Endodermal cell (in vitro differentiated cells): Measurements from ENCODE around the gene LRRC1. TPM values are rescaled to one million over a fixed set of nuclear protein-coding genes. Genes with fewer than 3 reads are reported as not detected.

Experiments used
- DNase-seq: peaks from one replicate; pipeline ENCODE4 v3.0.0-alpha.2; 2017
- H3K27ac ChIP-seq: 2 replicates; pipeline ENCODE4 v1.5.1; 2013; ENCODE audit warnings: mild to moderate bottlenecking, low read depth, low read length, moderate library complexity
- H3K27me3 ChIP-seq: 2 replicates; pipeline ENCODE4 v1.6.1; 2013; ENCODE audit warnings: mild to moderate bottlenecking, low read length, moderate library complexity; ENCODE audit not compliant: insufficient read depth, control insufficient read depth, poor library complexity, severe bottlenecking
- H3K36me3 ChIP-seq: 2 replicates; pipeline ENCODE4 v1.7.0; 2013; ENCODE audit warnings: mild to moderate bottlenecking, low read length, moderate library complexity; ENCODE audit not compliant: control insufficient read depth, insufficient read depth
- H3K4me1 ChIP-seq: one replicate; pipeline ENCODE4 v1.7.0; 2013; ENCODE audit warnings: low read length; ENCODE audit not compliant: control insufficient read depth, insufficient read depth
- H3K4me3 ChIP-seq: 2 replicates; pipeline ENCODE4 v1.5.1; 2013; ENCODE audit warnings: mild to moderate bottlenecking, low read length, moderate library complexity
- H3K9ac ChIP-seq: 2 replicates; pipeline ENCODE4 v1.6.1; 2013; ENCODE audit warnings: mild to moderate bottlenecking, low read length, moderate library complexity; ENCODE audit not compliant: poor library complexity, severe bottlenecking; ENCODE audit errors: extremely low read depth
- H3K9me3 ChIP-seq: 2 replicates; pipeline ENCODE4 v1.6.1; 2013; ENCODE audit warnings: mild to moderate bottlenecking, low read length, moderate library complexity; ENCODE audit not compliant: control insufficient read depth
- H3K27ac Mint-ChIP-seq: 2 replicates; pipeline ENCODE4 v1.8.0; 2020; ENCODE audit warnings: mixed read lengths
- H3K27me3 Mint-ChIP-seq: 2 replicates; pipeline ENCODE4 v1.8.0; 2021; ENCODE audit warnings: mild to moderate bottlenecking, mixed read lengths; ENCODE audit not compliant: insufficient read depth
- H3K36me3 Mint-ChIP-seq: 2 replicates; pipeline ENCODE4 v1.8.0; 2020; ENCODE audit warnings: low read depth, mixed read lengths
- H3K4me1 Mint-ChIP-seq: 2 replicates; pipeline ENCODE4 v1.8.0; 2020; ENCODE audit warnings: mixed read lengths
- H3K4me3 Mint-ChIP-seq: 2 replicates; pipeline ENCODE4 v1.8.0; 2020; ENCODE audit warnings: mild to moderate bottlenecking, moderate library complexity, mixed read lengths
- H3K9me3 Mint-ChIP-seq: 2 replicates; pipeline ENCODE4 v1.8.0; 2020; ENCODE audit warnings: mild to moderate bottlenecking, mixed read lengths
- WGBS, 2 experiments: methylation state at CpG; one replicate each; pipeline versions ENCODE4 v1.1.5 to v1.1.7; 2013; ENCODE audit warnings: missing lambda C conversion rate in 2 of 2, mixed read lengths in 1 of 2; ENCODE audit not compliant: insufficient coverage in 1 of 2, insufficient read length in 1 of 2; 5-methylcytosine and 5-hydroxymethylcytosine counted together
- total RNA-seq, 2 donors: library from RNA; stranded (reverse); fragmentation: NEBNext Ultra II Directional in 1 of 2; extraction: Animal tissue kit (Norgen Biotek cat#: 25700) in 1 of 2; gene quantifications; 2 replicates in 1 of 2; 3 replicates in 1 of 2; pipeline ENCODE4 v1.2.1, GENCODE V29; 2021
- TF ChIP-seq, protein P1 (sequence below): fragments of 200-600 bp; sonication (generic); conservative IDR thresholded peaks from 2 replicates; pipeline ENCODE4 v1.5.0; 2021; ENCODE audit warnings: antibody characterized with exemption, mild to moderate bottlenecking

Gene LRRC1
- total RNA-seq, 2 donors from 2014 or later = 14.1 to 15.3 TPM

DNA sequence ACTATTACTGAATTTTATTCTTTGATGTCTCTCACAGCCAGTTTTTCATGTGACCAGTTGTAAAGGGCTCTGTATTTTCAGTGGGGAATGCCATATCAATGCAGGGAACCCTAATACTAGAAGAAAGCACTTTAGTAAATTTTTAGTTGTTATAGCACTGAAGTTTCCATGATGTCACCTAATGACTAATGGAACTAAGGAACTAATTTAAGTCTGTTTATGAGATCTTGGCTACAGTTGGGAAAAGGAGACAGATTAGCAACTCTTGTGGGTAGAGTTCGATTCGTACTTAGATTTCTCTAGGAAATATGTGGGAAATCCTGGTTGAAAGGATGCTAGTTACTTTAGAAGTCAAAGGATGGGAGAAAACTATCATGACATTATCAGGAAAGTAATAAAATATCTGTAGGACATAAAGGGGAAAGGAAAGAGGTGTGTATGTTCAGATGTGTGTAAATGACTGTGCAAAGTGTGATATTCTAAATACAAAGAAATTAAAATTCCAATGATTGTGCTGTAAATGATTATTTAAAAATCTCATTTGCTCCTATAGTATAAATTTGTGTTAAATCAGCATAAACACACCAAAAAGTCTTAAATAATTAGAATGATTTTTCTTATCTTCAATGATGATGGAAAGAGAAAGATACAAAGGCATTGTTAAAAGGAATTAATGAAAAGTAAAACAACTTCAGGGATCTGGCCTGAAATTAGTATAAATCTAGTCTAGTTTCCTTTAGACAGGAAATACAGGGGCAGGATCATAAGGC, 103.4 kb downstream of the LRRC1 start:
- DNase-seq = no peak
- WGBS, 2 experiments = 92 to 93% methylated on average over 2 of the region's 2 CpGs
- H3K9me3 ChIP-seq = no peaks in the 10 kb centered on the region
- Mint-ChIP-seq H3K27me3 (no peaks in the 10 kb centered on the region), H3K27ac (no peak overlapping the region), H3K4me3 (no peak overlapping the region), H3K4me1 (peaks cover 13% of the 10 kb centered on the region), H3K36me3 (peaks cover 15% of the 10 kb centered on the region), H3K9me3 (no peaks in the 10 kb centered on the region)
- TF ChIP-seq, protein P1, sequence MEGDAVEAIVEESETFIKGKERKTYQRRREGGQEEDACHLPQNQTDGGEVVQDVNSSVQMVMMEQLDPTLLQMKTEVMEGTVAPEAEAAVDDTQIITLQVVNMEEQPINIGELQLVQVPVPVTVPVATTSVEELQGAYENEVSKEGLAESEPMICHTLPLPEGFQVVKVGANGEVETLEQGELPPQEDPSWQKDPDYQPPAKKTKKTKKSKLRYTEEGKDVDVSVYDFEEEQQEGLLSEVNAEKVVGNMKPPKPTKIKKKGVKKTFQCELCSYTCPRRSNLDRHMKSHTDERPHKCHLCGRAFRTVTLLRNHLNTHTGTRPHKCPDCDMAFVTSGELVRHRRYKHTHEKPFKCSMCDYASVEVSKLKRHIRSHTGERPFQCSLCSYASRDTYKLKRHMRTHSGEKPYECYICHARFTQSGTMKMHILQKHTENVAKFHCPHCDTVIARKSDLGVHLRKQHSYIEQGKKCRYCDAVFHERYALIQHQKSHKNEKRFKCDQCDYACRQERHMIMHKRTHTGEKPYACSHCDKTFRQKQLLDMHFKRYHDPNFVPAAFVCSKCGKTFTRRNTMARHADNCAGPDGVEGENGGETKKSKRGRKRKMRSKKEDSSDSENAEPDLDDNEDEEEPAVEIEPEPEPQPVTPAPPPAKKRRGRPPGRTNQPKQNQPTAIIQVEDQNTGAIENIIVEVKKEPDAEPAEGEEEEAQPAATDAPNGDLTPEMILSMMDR = no peak
- no peaks in the 10 kb centered on the region for H3K4me1 ChIP-seq
- H3K4me3 ChIP-seq = no peak overlapping the region
- H3K36me3 ChIP-seq = peaks cover 9% of the 10 kb centered on the region
- no peak overlapping the region for H3K9ac ChIP-seq
- no peak overlapping the region for H3K27ac ChIP-seq
- no peaks in the 10 kb centered on the region for H3K27me3 ChIP-seq

DNA sequence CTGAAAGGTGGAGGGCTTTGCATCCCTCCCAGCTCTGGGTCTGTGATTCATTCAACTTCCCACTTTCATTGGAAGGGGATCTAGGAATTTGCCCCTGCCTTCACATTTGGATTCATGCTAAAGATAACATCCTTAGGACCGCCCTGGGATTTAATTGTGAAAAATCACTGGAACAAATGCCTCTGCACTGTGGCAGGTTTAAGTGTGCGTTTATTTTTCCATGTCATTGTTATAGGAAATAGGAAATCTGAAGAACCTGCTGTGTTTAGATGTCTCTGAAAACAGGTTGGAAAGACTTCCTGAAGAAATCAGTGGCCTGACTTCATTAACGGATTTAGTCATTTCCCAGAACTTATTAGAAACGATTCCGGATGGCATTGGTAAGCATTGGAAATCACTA, 104.7 kb downstream of the LRRC1 start:
- Mint-ChIP-seq H3K4me1 (peaks cover 10% of the 10 kb centered on the region), H3K27ac (no peak overlapping the region), H3K4me3 (no peak overlapping the region), H3K36me3 (peaks cover 17% of the 10 kb centered on the region), H3K9me3 (no peaks in the 10 kb centered on the region), H3K27me3 (no peaks in the 10 kb centered on the region)
- H3K4me1 ChIP-seq = no peaks in the 10 kb centered on the region
- WGBS, 2 experiments = 95 to 98% methylated on average over 5 of the region's 5 CpGs
- H3K9me3 ChIP-seq = no peaks in the 10 kb centered on the region
- no peak for DNase-seq
- TF ChIP-seq, protein P1 = no peak
- peaks cover 12% of the 10 kb centered on the region for H3K36me3 ChIP-seq
- no peaks in the 10 kb centered on the region for H3K27me3 ChIP-seq
- no peak overlapping the region for H3K4me3 ChIP-seq
- H3K27ac ChIP-seq = no peak overlapping the region
- H3K9ac ChIP-seq = no peak overlapping the region

DNA sequence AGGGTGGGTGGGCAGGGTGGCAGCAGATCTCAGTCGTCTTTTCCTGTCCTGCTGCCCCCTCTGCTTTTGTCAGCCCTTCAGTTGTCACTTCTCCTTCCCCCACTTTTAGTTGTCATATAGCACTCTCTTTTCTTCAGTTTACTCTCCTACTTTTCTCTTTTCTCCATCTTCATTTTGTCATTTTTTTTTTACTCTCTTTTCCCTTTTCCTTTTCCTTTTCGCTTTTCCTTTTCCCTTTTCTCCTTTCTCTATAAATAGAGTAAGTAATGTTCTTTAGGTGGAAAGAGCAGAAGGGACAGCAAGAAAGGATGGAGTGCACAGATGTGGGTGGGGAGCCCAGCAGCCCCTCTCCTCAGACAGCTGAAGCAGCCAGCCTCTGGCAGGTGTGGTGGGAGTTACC, 108.6 kb downstream of the LRRC1 start:
- H3K4me1 Mint-ChIP-seq = peaks cover 14% of the 10 kb centered on the region
- Histone ChIP-seq H3K27me3 (no peaks in the 10 kb centered on the region), H3K27ac (no peak overlapping the region), H3K4me3 (no peak overlapping the region), H3K9ac (no peak overlapping the region), H3K9me3 (no peaks in the 10 kb centered on the region), H3K36me3 (peaks cover 15% of the 10 kb centered on the region), H3K4me1 (no peaks in the 10 kb centered on the region)
- H3K36me3 Mint-ChIP-seq = peaks cover 27% of the 10 kb centered on the region
- H3K4me3 Mint-ChIP-seq = no peak overlapping the region
- 89% methylated on average over 1 of the region's 2 CpGs; no CpG with 5 or more reads in 1 of the 2 experiments for WGBS, 2 experiments
- H3K27me3 Mint-ChIP-seq = no peaks in the 10 kb centered on the region
- H3K27ac Mint-ChIP-seq = no peak overlapping the region
- TF ChIP-seq, protein P1 = no peak
- DNase-seq = no peak
- no peaks in the 10 kb centered on the region for H3K9me3 Mint-ChIP-seq
